GM23248 (cell line): ENCODE measurements around the gene CYTH4. TPM values are rescaled to one million over a fixed set of nuclear protein-coding genes. Genes with fewer than 3 reads are reported as not detected.
A peak's percentile ranks its signal among the peaks of the same experiment; 100 is the strongest.

Experiments used
- DNase-seq: peaks from one replicate; pipeline ENCODE4 v3.0.0-alpha.2; 2015
- H2AFZ ChIP-seq: fragments of 200-600 bp; sonication (generic); 2 replicates; pipeline ENCODE4 v1.6.1; 2016; ENCODE audit warnings: antibody characterized with exemption
- H3F3A ChIP-seq: fragments of 200-600 bp; sonication (generic); 2 replicates; pipeline ENCODE4 v1.6.1; 2016; ENCODE audit warnings: mild to moderate bottlenecking, antibody characterized with exemption, mixed run types; ENCODE audit not compliant: insufficient read depth
- H3K27ac ChIP-seq: fragments of 200-600 bp; sonication (generic); 2 replicates; pipeline ENCODE4 v1.5.1; 2016; ENCODE audit warnings: mild to moderate bottlenecking
- H3K27me3 ChIP-seq: fragments of 200-600 bp; sonication (generic); replicated peaks from 2 replicates; pipeline ENCODE4 v1.6.1; 2016; ENCODE audit warnings: mild to moderate bottlenecking; ENCODE audit not compliant: insufficient read depth
- H3K36me3 ChIP-seq: fragments of 200-600 bp; sonication (generic); 2 replicates; pipeline ENCODE4 v1.6.1; 2016; ENCODE audit warnings: low read depth, mild to moderate bottlenecking
- H3K4me1 ChIP-seq: fragments of 200-600 bp; sonication (generic); 2 replicates; pipeline ENCODE4 v1.6.1; 2016; ENCODE audit warnings: mild to moderate bottlenecking; ENCODE audit not compliant: insufficient read depth
- H3K4me2 ChIP-seq: fragments of 200-600 bp; sonication (generic); one replicate; pipeline ENCODE4 v1.6.1; 2016; ENCODE audit warnings: mild to moderate bottlenecking; ENCODE audit not compliant: unreplicated experiment
- H3K4me3 ChIP-seq: fragments of 200-600 bp; sonication (generic); 2 replicates; pipeline ENCODE4 v1.5.1; 2016; ENCODE audit warnings: mild to moderate bottlenecking
- H3K79me2 ChIP-seq: fragments of 200-600 bp; sonication (generic); 2 replicates; pipeline ENCODE4 v1.6.1; 2016; ENCODE audit warnings: mild to moderate bottlenecking; ENCODE audit not compliant: insufficient read depth
- H3K9ac ChIP-seq: fragments of 200-600 bp; sonication (generic); 2 replicates; pipeline ENCODE4 v1.6.1; 2016; ENCODE audit warnings: mild to moderate bottlenecking
- H3K9me2 ChIP-seq: fragments of 200-600 bp; sonication (generic); 2 replicates; pipeline ENCODE4 v1.6.1; 2016; ENCODE audit warnings: mixed run types, mild to moderate bottlenecking, moderate library complexity; ENCODE audit not compliant: insufficient read depth
- H3K9me3 ChIP-seq: fragments of 200-600 bp; sonication (generic); one replicate; pipeline ENCODE4 v1.6.1; 2017; ENCODE audit warnings: low read depth
- H4K20me1 ChIP-seq: fragments of 200-600 bp; sonication (generic); 2 replicates; pipeline ENCODE4 v1.6.0; 2016; ENCODE audit not compliant: insufficient read depth
- EZH2 ChIP-seq: fragments of 200-600 bp; sonication (generic); IDR thresholded peaks from 2 replicates; pipeline ENCODE4 v1.6.1; 2018; ENCODE audit warnings: antibody characterized with exemption, mild to moderate bottlenecking; ENCODE audit not compliant: insufficient read depth, poor library complexity, severe bottlenecking
- EZH2phosphoT487 ChIP-seq: fragments of 200-600 bp; sonication (generic); IDR thresholded peaks from 2 replicates; pipeline ENCODE4 v1.6.1; 2018; ENCODE audit warnings: antibody characterized with exemption, moderate library complexity, mild to moderate bottlenecking, low read depth; ENCODE audit not compliant: insufficient read depth
- WGBS, 2 experiments: methylation state at CpG; one replicate each; pipeline ENCODE4 v1.1.6; 2015 to 2017; ENCODE audit warnings: low lambda C conversion rate in 2 of 2, low coverage in 1 of 2; ENCODE audit errors: missing lambda C conversion rate in 2 of 2; 5-methylcytosine and 5-hydroxymethylcytosine counted together
- in situ Hi-C: fragments of 300-500 bp; cut with MboI; formaldehyde crosslinking; loops from 2 replicates; pipeline ENCODE4 v1.15.0; 2020
- polyA plus RNA-seq: library from polyadenylated mRNA; unstranded; fragments of >200 nt; fragmentation: Nextera tagmentation; extraction: Ambion mirVana; gene quantifications from 2 replicates; pipeline ENCODE4 v1.2.1, GENCODE V29; 2016
- total RNA-seq: library from RNA; depleted of rRNA; stranded (reverse); fragments of >200 nt; shearing (Covaris generic); gene quantifications from 2 replicates; pipeline ENCODE4 v1.2.3, GENCODE V29; 2014

The CYTH4 gene
- total and polyA plus RNA-seq, 2 experiments from 2014 or later: not detected

- Histone ChIP-seq H3K9me2 (no peaks in the 10 kb centered on the region), H3K4me3 (no peak overlapping the region), H3K4me2 (peak overlapping the region; percentile 14), H3K36me3 (no peaks in the 10 kb centered on the region), H3F3A (no peaks in the 10 kb centered on the region), H3K4me1 (peaks cover 12% of the 10 kb centered on the region), H3K27me3 (no peaks in the 10 kb centered on the region; the same call in 1 of the 2 replicates), H3K27ac (no peak overlapping the region), H3K79me2 (no peaks in the 10 kb centered on the region), H3K9me3 (no peaks in the 10 kb centered on the region), H3K9ac (no peak overlapping the region), H4K20me1 (no peaks in the 10 kb centered on the region), H2AFZ (no peak overlapping the region)
- TF ChIP-seq EZH2phosphoT487: no peak
- WGBS, 2 experiments: 74 to 77% methylated on average over 4 of the region's 4 CpGs
- in situ Hi-C loops: no loop called here
- no peak for DNase-seq
Measured at GRCh38 chr22:37354261-37354660, 72.0 kb downstream of the CYTH4 start.

GRCh38 chr22:37354670-37355069 is 72.4 kb downstream of the CYTH4 start:
- Histone ChIP-seq H3K9me3 (no peaks in the 10 kb centered on the region), H3K4me1 (peaks cover 12% of the 10 kb centered on the region), H3K4me2 (no peak overlapping the region), H4K20me1 (no peaks in the 10 kb centered on the region), H3F3A (no peaks in the 10 kb centered on the region), H3K9me2 (no peaks in the 10 kb centered on the region), H3K27me3 (no peaks in the 10 kb centered on the region; the same call in 1 of the 2 replicates), H3K9ac (no peak overlapping the region), H2AFZ (no peak overlapping the region), H3K36me3 (no peaks in the 10 kb centered on the region), H3K27ac (no peak overlapping the region), H3K4me3 (no peak overlapping the region), H3K79me2 (no peaks in the 10 kb centered on the region)
- in situ Hi-C loops: no loop called here
- WGBS, 2 experiments: 55 to 65% methylated on average over 5 of the region's 5 CpGs
- TF ChIP-seq EZH2phosphoT487: no peak
- no peak for TF ChIP-seq EZH2
- no peak for DNase-seq

- Histone ChIP-seq H2AFZ (no peak overlapping the region), H3K9ac (no peak overlapping the region), H3F3A (no peaks in the 10 kb centered on the region), H3K4me2 (no peak overlapping the region), H3K36me3 (no peaks in the 10 kb centered on the region), H3K9me2 (no peaks in the 10 kb centered on the region), H3K79me2 (no peaks in the 10 kb centered on the region), H3K9me3 (no peaks in the 10 kb centered on the region), H3K4me1 (peaks cover 12% of the 10 kb centered on the region), H3K27me3 (no peaks in the 10 kb centered on the region; the same call in 1 of the 2 replicates), H3K27ac (no peak overlapping the region), H4K20me1 (no peaks in the 10 kb centered on the region), H3K4me3 (no peak overlapping the region)
- in situ Hi-C loops: no loop called here
- DNase-seq: no peak
- 77 to 80% methylated on average over 14 of the region's 14 CpGs for WGBS, 2 experiments
- TF ChIP-seq EZH2: no peak
- TF ChIP-seq EZH2phosphoT487: no peak
Measured at GRCh38 chr22:37355174-37355573, 72.9 kb downstream of the CYTH4 start.

GRCh38 chr22:37356922-37357321 is 74.6 kb downstream of the CYTH4 start:
- in situ Hi-C loops: no loop called here
- Histone ChIP-seq H3K4me2 (no peak overlapping the region), H3K36me3 (no peaks in the 10 kb centered on the region), H3K79me2 (no peaks in the 10 kb centered on the region), H3K9me2 (no peaks in the 10 kb centered on the region), H2AFZ (no peak overlapping the region), H3K27ac (no peak overlapping the region), H3K9ac (no peak overlapping the region), H4K20me1 (no peaks in the 10 kb centered on the region), H3F3A (no peaks in the 10 kb centered on the region), H3K4me1 (peaks cover 12% of the 10 kb centered on the region), H3K9me3 (no peaks in the 10 kb centered on the region), H3K27me3 (no peaks in the 10 kb centered on the region; the same call in 1 of the 2 replicates), H3K4me3 (no peak overlapping the region)
- 57 to 60% methylated on average over 8 of the region's 8 CpGs for WGBS, 2 experiments
- TF ChIP-seq EZH2: no peak
- TF ChIP-seq EZH2phosphoT487: no peak
- no peak for DNase-seq
